ENCODE measurements around the gene NACC1. TPM values are rescaled to one million over a fixed set of nuclear protein-coding genes. Genes with fewer than 3 reads are reported as not detected.

Gene NACC1
- total and polyA plus RNA-seq, 2 experiments from 2014 or later, result 12.4 to 260 TPM

DNA sequence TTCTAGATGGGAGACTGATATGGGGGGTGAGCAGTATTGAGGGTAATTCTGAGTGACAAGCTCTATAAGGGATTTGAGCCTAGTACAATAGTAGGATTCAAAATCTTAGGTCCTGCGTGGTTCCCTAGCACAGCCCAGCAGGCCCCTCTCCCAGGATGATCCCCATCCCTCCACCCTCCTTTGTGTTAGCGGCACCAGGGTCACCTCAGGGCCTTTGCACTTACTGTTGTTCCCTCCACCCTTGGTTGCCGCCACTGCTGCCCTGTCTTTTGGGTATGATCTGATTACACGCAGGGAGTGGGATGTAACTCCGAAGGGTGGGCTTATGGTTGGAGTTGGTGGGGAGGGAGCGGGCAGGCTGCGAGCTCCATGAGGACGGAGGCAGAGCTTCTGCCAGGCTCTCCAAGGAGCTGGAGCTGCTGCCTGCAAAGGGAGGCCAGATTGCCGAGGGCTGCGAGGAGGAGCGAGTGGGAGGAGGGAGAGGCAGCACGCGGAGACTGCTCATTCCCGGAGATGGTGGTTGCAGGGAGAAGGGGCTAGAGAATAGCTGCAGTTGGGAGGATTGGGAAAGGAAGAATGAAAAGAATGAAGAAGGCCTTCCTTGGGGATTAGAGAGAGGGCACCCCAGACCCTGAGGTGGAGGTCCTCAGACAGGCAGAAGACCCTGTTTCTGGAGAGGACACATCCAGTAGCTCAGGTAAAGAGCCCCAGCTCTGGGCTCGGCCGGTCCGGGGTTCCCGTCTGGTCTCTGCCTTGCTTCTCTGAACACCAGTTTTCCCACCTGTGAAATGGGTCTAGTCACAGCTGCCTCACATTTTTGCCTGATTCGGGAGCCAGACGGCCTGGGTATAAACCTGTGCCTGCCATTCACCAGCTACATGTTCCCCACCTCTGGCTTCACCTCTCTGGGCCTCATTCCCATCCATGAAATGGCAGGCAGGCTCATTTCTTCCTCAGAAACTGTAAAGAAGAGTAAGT lies 5.2 kb downstream of the NACC1 start:
- Mint-ChIP-seq H3K4me1 (peaks cover 47% of the 10 kb centered on the region), H3K27ac (0 out of 2 replicates have a peak overlapping the region, but pooled peaks have one; percentile 40), H3K36me3 (ENCODE audit: low read depth) (peaks cover 39% of the 10 kb centered on the region), H3K9me3 (no peaks in the 10 kb centered on the region; the same call in 2 of the 3 replicates), H3K4me3 (peak overlapping the region; percentile 28; the same call in 1 of the 3 replicates), H3K27me3 (ENCODE audit: insufficient read depth, low read depth, poor library complexity) (peaks cover 23% of the 10 kb centered on the region)
- H3F3A ChIP-seq (replicated peaks; ENCODE audit: low read depth), result peaks cover 3% of the 10 kb centered on the region
- TF ChIP-seq NANOG (IDR thresholded peaks at IDR 0.05; ENCODE audit: borderline replicate concordance) (no peak), ZNF331 (CRISPR knock-in tag; IDR thresholded peaks at IDR 0.05; ENCODE audit: low read depth) (no peak), CREB1 (CRISPR knock-in tag; IDR thresholded peaks at IDR 0.05; ENCODE audit: low read depth) (no peak), REST (IDR thresholded peaks at IDR 0.05; ENCODE audit: unreplicated experiment) (no peak), ZNF462 (CRISPR knock-in tag; IDR thresholded peaks at IDR 0.05) (no peak), EZH2 (IDR thresholded peaks at IDR 0.05; ENCODE audit: low read depth, unreplicated experiment) (no peak), CTCF (conservative IDR thresholded peaks at IDR 0.05; ENCODE audit: low read depth in 2 of 2) (no peak), EZH2phosphoT487 (IDR thresholded peaks at IDR 0.05; ENCODE audit: unreplicated experiment) (no peak), JUNB (IDR thresholded peaks at IDR 0.05; ENCODE audit: unreplicated experiment) (no peak), ZNF114 (CRISPR knock-in tag; IDR thresholded peaks at IDR 0.05) (no peak), STAT1 (IDR thresholded peaks at IDR 0.05; ENCODE audit: unreplicated experiment) (no peak), POLR2AphosphoS5 (IDR thresholded peaks at IDR 0.05; ENCODE audit: low read depth) (no peak)
- TF ChIP-seq, protein P1, sequence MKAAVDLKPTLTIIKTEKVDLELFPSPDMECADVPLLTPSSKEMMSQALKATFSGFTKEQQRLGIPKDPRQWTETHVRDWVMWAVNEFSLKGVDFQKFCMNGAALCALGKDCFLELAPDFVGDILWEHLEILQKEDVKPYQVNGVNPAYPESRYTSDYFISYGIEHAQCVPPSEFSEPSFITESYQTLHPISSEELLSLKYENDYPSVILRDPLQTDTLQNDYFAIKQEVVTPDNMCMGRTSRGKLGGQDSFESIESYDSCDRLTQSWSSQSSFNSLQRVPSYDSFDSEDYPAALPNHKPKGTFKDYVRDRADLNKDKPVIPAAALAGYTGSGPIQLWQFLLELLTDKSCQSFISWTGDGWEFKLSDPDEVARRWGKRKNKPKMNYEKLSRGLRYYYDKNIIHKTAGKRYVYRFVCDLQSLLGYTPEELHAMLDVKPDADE (IDR thresholded peaks at IDR 0.05), result no peak
- H3K4me3 ChIP-seq, result no peak overlapping the region
- H3K79me2 ChIP-seq (replicated peaks; ENCODE audit: insufficient read depth), result peaks cover 98% of the 10 kb centered on the region
- peaks cover 24% of the 10 kb centered on the region for H3K4me1 ChIP-seq (ENCODE audit: insufficient read depth)
- H3K27me3 ChIP-seq (ENCODE audit: insufficient read depth), result no peaks in the 10 kb centered on the region
- DNase-seq (ENCODE audit: low spot score), result no peak
- no peaks in the 10 kb centered on the region for H3K36me3 ChIP-seq (ENCODE audit: insufficient read depth)
- 0 out of 2 replicates have a peak overlapping the region, but pooled peaks have one; percentile 50 for H3K27ac ChIP-seq (ENCODE audit: low read depth)
- no peak overlapping the region for H3K4me2 ChIP-seq
- H2AFZ ChIP-seq, result no peak overlapping the region
- no peaks in the 10 kb centered on the region for H3K9me2 ChIP-seq (ENCODE audit: insufficient read depth)
- peaks cover 87% of the 10 kb centered on the region for H4K20me1 ChIP-seq (replicated peaks; ENCODE audit: insufficient read depth)
- no peak for ATAC-seq

All from GM23338 (cell line).